Measurements from ENCODE around the gene TP73.

TP73 gene

GRCh38 chr1:3651930-3652547, at the start of gene TP73:
TP73 (plus strand) TSS chr1:3652516; CDS start chr1:3682366, 29,850 bp downstream.
- H3K4me1 ChIP-seq (ENCODE audit: control insufficient read depth, insufficient read depth, low read length): peaks cover 23% of the 10 kb centered on the region
- H3K9ac ChIP-seq (ENCODE audit: low read length): no peak within 1 kb of the TSS
- no peaks in the 10 kb centered on the region for H3K9me3 ChIP-seq (ENCODE audit: control insufficient read depth, low read length)
- no peak within 1 kb of the TSS for H3K4me3 ChIP-seq (ENCODE audit: low read length)
- no peaks in the 10 kb centered on the region for H3K36me3 ChIP-seq (ENCODE audit: control insufficient read depth, insufficient read depth, low read length)
- peaks cover 63% of the 10 kb centered on the region for H3K27me3 ChIP-seq (ENCODE audit: control insufficient read depth, insufficient read depth, low read length)

- no peak overlapping the region for H3K9ac ChIP-seq (ENCODE audit: low read length)
- H3K4me1 ChIP-seq (ENCODE audit: control insufficient read depth, insufficient read depth, low read length): no peaks in the 10 kb centered on the region
- H3K9me3 ChIP-seq (ENCODE audit: control insufficient read depth, low read length): no peaks in the 10 kb centered on the region
- no peaks in the 10 kb centered on the region for H3K36me3 ChIP-seq (ENCODE audit: control insufficient read depth, insufficient read depth, low read length)
- peaks cover 5% of the 10 kb centered on the region for H3K27me3 ChIP-seq (ENCODE audit: control insufficient read depth, insufficient read depth, low read length)
- no peak overlapping the region for H3K4me3 ChIP-seq (ENCODE audit: low read length)
Observed at GRCh38 chr1:3603156-3603555, 49.2 kb upstream of the TP73 start.

- H3K9me3 ChIP-seq (ENCODE audit: control insufficient read depth, low read length): no peaks in the 10 kb centered on the region
- H3K36me3 ChIP-seq (ENCODE audit: control insufficient read depth, insufficient read depth, low read length): no peaks in the 10 kb centered on the region
- no peaks in the 10 kb centered on the region for H3K4me1 ChIP-seq (ENCODE audit: control insufficient read depth, insufficient read depth, low read length)
- H3K4me3 ChIP-seq (ENCODE audit: low read length): no peak overlapping the region
- peaks cover 12% of the 10 kb centered on the region for H3K27me3 ChIP-seq (ENCODE audit: control insufficient read depth, insufficient read depth, low read length)
- no peak overlapping the region for H3K9ac ChIP-seq (ENCODE audit: low read length)
Observed at GRCh38 chr1:3603571-3604467, 48.5 kb upstream of the TP73 start.

- Histone ChIP-seq H3K9me3 (ENCODE audit: control insufficient read depth, low read length) (no peaks in the 10 kb centered on the region), H3K9ac (ENCODE audit: low read length) (no peak overlapping the region), H3K4me1 (ENCODE audit: control insufficient read depth, insufficient read depth, low read length) (no peaks in the 10 kb centered on the region), H3K4me3 (ENCODE audit: low read length) (no peak overlapping the region), H3K27me3 (ENCODE audit: control insufficient read depth, insufficient read depth, low read length) (peaks cover 19% of the 10 kb centered on the region), H3K36me3 (ENCODE audit: control insufficient read depth, insufficient read depth, low read length) (no peaks in the 10 kb centered on the region)
Observed at GRCh38 chr1:3604468-3604974, 47.8 kb upstream of the TP73 start.

- Histone ChIP-seq H3K36me3 (ENCODE audit: control insufficient read depth, insufficient read depth, low read length) (no peaks in the 10 kb centered on the region), H3K9me3 (ENCODE audit: control insufficient read depth, low read length) (no peaks in the 10 kb centered on the region)
Observed at GRCh38 chr1:3604997-3605823, 47.1 kb upstream of the TP73 start.

GRCh38 chr1:3606779-3607702, 45.3 kb upstream of the TP73 start:
- Histone ChIP-seq H3K4me1 (ENCODE audit: control insufficient read depth, insufficient read depth, low read length) (peaks cover 9% of the 10 kb centered on the region), H3K27me3 (ENCODE audit: control insufficient read depth, insufficient read depth, low read length) (peaks cover 34% of the 10 kb centered on the region), H3K9ac (ENCODE audit: low read length) (no peak overlapping the region), H3K4me3 (ENCODE audit: low read length) (no peak overlapping the region), H3K9me3 (ENCODE audit: control insufficient read depth, low read length) (no peaks in the 10 kb centered on the region), H3K36me3 (ENCODE audit: control insufficient read depth, insufficient read depth, low read length) (no peaks in the 10 kb centered on the region)

More at GRCh38 chr1:3604997-3605823, 47.1 kb upstream of the TP73 start:
- H3K4me3 ChIP-seq (ENCODE audit: low read length): no peak overlapping the region
- no peaks in the 10 kb centered on the region for H3K4me1 ChIP-seq (ENCODE audit: control insufficient read depth, insufficient read depth, low read length)
- H3K27me3 ChIP-seq (ENCODE audit: control insufficient read depth, insufficient read depth, low read length): peaks cover 26% of the 10 kb centered on the region
- no peak overlapping the region for H3K9ac ChIP-seq (ENCODE audit: low read length)

- Histone ChIP-seq H3K4me3 (ENCODE audit: low read length) (no peak overlapping the region), H3K27me3 (ENCODE audit: control insufficient read depth, insufficient read depth, low read length) (peaks cover 35% of the 10 kb centered on the region), H3K36me3 (ENCODE audit: control insufficient read depth, insufficient read depth, low read length) (no peaks in the 10 kb centered on the region), H3K9me3 (ENCODE audit: control insufficient read depth, low read length) (no peaks in the 10 kb centered on the region), H3K9ac (ENCODE audit: low read length) (no peak overlapping the region), H3K4me1 (ENCODE audit: control insufficient read depth, insufficient read depth, low read length) (peaks cover 13% of the 10 kb centered on the region)
Observed at GRCh38 chr1:3607703-3608065, 44.6 kb upstream of the TP73 start.

GRCh38 chr1:3608154-3608553, 44.2 kb upstream of the TP73 start:
- no peaks in the 10 kb centered on the region for H3K9me3 ChIP-seq (ENCODE audit: control insufficient read depth, low read length)
- H3K27me3 ChIP-seq (ENCODE audit: control insufficient read depth, insufficient read depth, low read length): peaks cover 39% of the 10 kb centered on the region
- H3K9ac ChIP-seq (ENCODE audit: low read length): no peak overlapping the region
- peaks cover 17% of the 10 kb centered on the region for H3K4me1 ChIP-seq (ENCODE audit: control insufficient read depth, insufficient read depth, low read length)
- no peaks in the 10 kb centered on the region for H3K36me3 ChIP-seq (ENCODE audit: control insufficient read depth, insufficient read depth, low read length)
- no peak overlapping the region for H3K4me3 ChIP-seq (ENCODE audit: low read length)

GRCh38 chr1:3609016-3609768, 43.1 kb upstream of the TP73 start:
- peaks cover 37% of the 10 kb centered on the region for H3K27me3 ChIP-seq (ENCODE audit: control insufficient read depth, insufficient read depth, low read length)
- H3K4me1 ChIP-seq (ENCODE audit: control insufficient read depth, insufficient read depth, low read length): peaks cover 24% of the 10 kb centered on the region
- H3K9me3 ChIP-seq (ENCODE audit: control insufficient read depth, low read length): no peaks in the 10 kb centered on the region
- H3K4me3 ChIP-seq (ENCODE audit: low read length): no peak overlapping the region
- H3K36me3 ChIP-seq (ENCODE audit: control insufficient read depth, insufficient read depth, low read length): no peaks in the 10 kb centered on the region
- no peak overlapping the region for H3K9ac ChIP-seq (ENCODE audit: low read length)

GRCh38 chr1:3609769-3610526, 42.4 kb upstream of the TP73 start:
- Histone ChIP-seq H3K9ac (ENCODE audit: low read length) (no peak overlapping the region), H3K4me3 (ENCODE audit: low read length) (no peak overlapping the region), H3K9me3 (ENCODE audit: control insufficient read depth, low read length) (no peaks in the 10 kb centered on the region), H3K27me3 (ENCODE audit: control insufficient read depth, insufficient read depth, low read length) (peaks cover 37% of the 10 kb centered on the region), H3K4me1 (ENCODE audit: control insufficient read depth, insufficient read depth, low read length) (peaks cover 24% of the 10 kb centered on the region), H3K36me3 (ENCODE audit: control insufficient read depth, insufficient read depth, low read length) (no peaks in the 10 kb centered on the region)

Measured in mucosa of stomach (tissue), 1 donor.